Retinal pigment epithelial cell (primary cell): ENCODE data around the gene LAMA4.

ENCODE experiments used
- DNase-seq: peaks from one replicate; pipeline ENCODE4 v3.0.0-alpha.2; 2010; ENCODE audit warnings: low read depth
- H3K4me3 ChIP-seq: 2 replicates; pipeline ENCODE4 v1.5.1; 2011; ENCODE audit warnings: mild to moderate bottlenecking, low read length, control low read depth, moderate library complexity
- CTCF ChIP-seq: conservative IDR thresholded peaks from 2 replicates; pipeline ENCODE4 v1.5.1; 2011; ENCODE audit warnings: low read depth, low read length, control low read depth, inconsistent platforms

The LAMA4 gene

DNA sequence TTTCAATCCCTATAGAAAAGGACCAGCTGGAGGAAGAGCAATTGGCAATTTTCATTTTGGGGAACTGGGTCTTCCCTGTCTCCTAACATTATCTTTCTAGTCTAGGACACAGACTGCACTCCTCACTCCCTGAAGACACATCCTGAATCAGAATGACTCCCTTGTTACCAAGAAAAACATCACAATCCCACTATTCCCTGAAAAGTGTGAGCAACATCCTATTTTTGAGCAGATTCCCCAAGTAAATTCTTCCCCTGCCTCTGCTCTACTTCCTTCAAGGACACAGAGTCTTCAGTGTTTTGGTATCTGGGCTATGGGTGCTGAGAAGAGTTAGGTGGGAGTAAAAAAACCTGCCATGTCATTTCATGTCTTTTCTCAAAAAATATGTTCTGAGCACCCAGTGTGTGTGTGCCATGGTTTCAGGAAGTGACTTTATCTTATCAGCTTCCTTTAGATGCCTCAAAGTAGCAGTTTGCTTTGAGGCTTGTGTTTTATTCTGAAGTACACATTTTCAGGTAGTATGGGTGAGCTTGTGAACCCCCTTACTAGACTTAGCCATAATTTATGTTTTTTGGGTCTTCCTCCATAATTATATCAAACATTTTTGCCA is 12.4 kb downstream of the LAMA4 start:
- TF ChIP-seq CTCF, result no peak
- no peak overlapping the region for H3K4me3 ChIP-seq
- DNase-seq, result no peak

GRCh38 chr6:112237595-112237994 is 16.8 kb downstream of the LAMA4 start:
- TF ChIP-seq CTCF, result no peak
- no peak for DNase-seq

GRCh38 chr6:112237066-112237465 is 17.3 kb downstream of the LAMA4 start:
- H3K4me3 ChIP-seq, result no peak overlapping the region
- no peak for DNase-seq
- no peak for TF ChIP-seq CTCF

More at GRCh38 chr6:112237595-112237994, 16.8 kb downstream of the LAMA4 start:
- H3K4me3 ChIP-seq, result no peak overlapping the region

GRCh38 chr6:112235956-112236355 is 18.4 kb downstream of the LAMA4 start:
- no peak overlapping the region for H3K4me3 ChIP-seq
- DNase-seq, result no peak
- no peak for TF ChIP-seq CTCF

- DNase-seq, result no peak
- no peak overlapping the region for H3K4me3 ChIP-seq
- TF ChIP-seq CTCF, result no peak
Measured at GRCh38 chr6:112234601-112235000, 19.8 kb downstream of the LAMA4 start.

- H3K4me3 ChIP-seq, result no peak overlapping the region
- TF ChIP-seq CTCF, result no peak
- peak; percentile 62 for DNase-seq
Measured at GRCh38 chr6:112233847-112234246, 20.5 kb downstream of the LAMA4 start.

DNA sequence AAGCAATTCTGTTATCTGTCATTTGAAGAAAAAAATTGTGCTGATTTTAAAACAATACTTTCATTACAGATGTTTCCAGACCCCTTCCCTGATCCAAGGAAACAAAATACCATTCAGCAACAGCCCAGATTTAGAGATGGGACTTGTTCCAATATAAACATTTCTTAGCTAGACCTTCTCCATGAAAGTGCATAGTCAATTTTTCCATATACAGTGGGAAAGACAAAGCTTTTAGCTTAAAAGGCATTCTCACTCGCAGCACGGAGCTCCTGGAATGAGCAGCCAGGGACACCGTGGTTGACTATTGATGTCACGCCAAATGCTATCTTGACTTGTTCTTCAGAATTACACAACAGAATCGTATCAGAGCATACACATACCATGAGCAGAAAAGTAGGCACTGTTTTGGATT is 21.5 kb downstream of the LAMA4 start:
- TF ChIP-seq CTCF, result no peak
- DNase-seq, result no peak
- H3K4me3 ChIP-seq, result no peak overlapping the region
